Measurements from ENCODE around the gene RPLP1.

GRCh38 chr15:69463182-69463756 is 10.7 kb downstream of the RPLP1 start:
- no peak for TF ChIP-seq CTCF (IDR thresholded peaks at IDR 0.05; ENCODE audit: borderline replicate concordance, extremely low read depth, low read length, poor library complexity, severe bottlenecking)
- TF ChIP-seq EZH2 (IDR thresholded peaks at IDR 0.05; ENCODE audit: borderline replicate concordance, low read depth, low read length, severe bottlenecking) = no peak
